H1 (cell line): ENCODE data around the gene DDR1. TPM values are rescaled to one million over a fixed set of nuclear protein-coding genes. Genes with fewer than 3 reads are reported as not detected.

Experiments used
- CTCF ChIA-PET: fragments of 300-600 bp; sonication (Branson Sonifier 250); formaldehyde crosslinking; loops from one replicate; lab custom pipeline; 2021; ENCODE audit not compliant: partially characterized antibody; lab: Charles Lee
- POLR2A ChIA-PET: fragments of 300-600 bp; sonication (Branson Sonifier 250); formaldehyde crosslinking; loops from one replicate; lab custom pipeline; 2021; ENCODE audit warnings: inconsistent platforms; ENCODE audit not compliant: partially characterized antibody; lab: Charles Lee
- DNase-seq, 2 experiments: peaks; one replicate each; pipeline versions ENCODE4 v3.0.0 to v3.0.0-alpha.2; 2010 to 2022; ENCODE audit warnings: low spot score in 2 of 2, low read depth in 1 of 2, mixed read lengths in 1 of 2
- FAIRE-seq: peaks from 2 replicates; lab custom pipeline; 2011; peaks lifted over from hg19 to GRCh38; lab: Jason Lieb, UNC
- H2AFZ ChIP-seq: 2 replicates; pipeline ENCODE4 v1.8.1; 2012; ENCODE audit warnings: low read length, inconsistent platforms
- H2AK5ac ChIP-seq: 2 replicates; pipeline ENCODE4 v1.6.1; 2013; ENCODE audit warnings: low read depth, low read length
- H2BK120ac ChIP-seq: replicated peaks from 2 replicates; pipeline ENCODE3; 2013; ENCODE audit warnings: low read depth, low read length, inconsistent platforms
- H2BK12ac ChIP-seq: 2 replicates; pipeline ENCODE4 v1.6.1; 2013; ENCODE audit warnings: low read depth, low read length
- H2BK15ac ChIP-seq: 2 replicates; pipeline ENCODE4 v1.6.1; 2013; ENCODE audit warnings: low read length
- H2BK20ac ChIP-seq: 2 replicates; pipeline ENCODE4 v1.6.1; 2013; ENCODE audit warnings: low read length
- H2BK5ac ChIP-seq: 2 replicates; pipeline ENCODE4 v1.6.1; 2013; ENCODE audit warnings: low read depth, low read length
- H3K14ac ChIP-seq: 2 replicates; pipeline ENCODE4 v1.6.1; 2013; ENCODE audit warnings: inconsistent platforms; ENCODE audit not compliant: insufficient read length
- H3K18ac ChIP-seq: 2 replicates; pipeline ENCODE4 v1.6.1; 2013; ENCODE audit warnings: low read length; ENCODE audit errors: extremely low read depth
- H3K23ac ChIP-seq: 2 replicates; pipeline ENCODE4 v1.6.1; 2013; ENCODE audit warnings: inconsistent platforms; ENCODE audit not compliant: insufficient read length
- H3K23me2 ChIP-seq: 2 replicates; pipeline ENCODE4 v1.6.1; 2013; ENCODE audit warnings: low read depth, low read length
- H3K27ac ChIP-seq: 2 replicates; pipeline ENCODE4 v1.6.1; 2011; ENCODE audit warnings: low read depth, low read length, inconsistent platforms
- H3K27me3 ChIP-seq, 4 experiments: replicated peaks in 1 of 4; 1 replicate in 1 of 4; 2 replicates in 3 of 4; pipeline versions ENCODE4 v1.6.1 to v1.8.1; 2011 to 2013; ENCODE audit warnings: low read length in 3 of 4, mild to moderate bottlenecking in 3 of 4, inconsistent platforms in 2 of 4, mixed read lengths in 2 of 4, moderate library complexity in 1 of 4; ENCODE audit not compliant: control insufficient read depth in 3 of 4, insufficient read depth in 3 of 4; ENCODE audit errors: extremely low read depth in 1 of 4
- H3K36me3 ChIP-seq, 4 experiments: 2 replicates each; pipeline versions ENCODE4 v1.6.1 to v1.8.1; 2011 to 2013; ENCODE audit warnings: mild to moderate bottlenecking in 4 of 4, low read length in 3 of 4, moderate library complexity in 2 of 4, control low read depth in 1 of 4, inconsistent platforms in 1 of 4; ENCODE audit not compliant: insufficient read depth in 4 of 4, control insufficient read depth in 2 of 4
- H3K4ac ChIP-seq: replicated peaks from 2 replicates; pipeline ENCODE3; 2013; ENCODE audit warnings: low read length, low read depth, mixed read lengths, inconsistent platforms; ENCODE audit not compliant: insufficient read length
- H3K4me1 ChIP-seq, 4 experiments: replicated peaks in 1 of 4; 1 replicate in 1 of 4; 2 replicates in 3 of 4; pipeline versions ENCODE4 v1.6.1 to v1.8.1; 2011 to 2013; ENCODE audit warnings: low read length in 3 of 4, inconsistent platforms in 2 of 4, mixed read lengths in 1 of 4; ENCODE audit not compliant: insufficient read depth in 4 of 4, control insufficient read depth in 3 of 4
- H3K4me2 ChIP-seq, 2 experiments: 2 replicates each; pipeline versions ENCODE4 v1.6.1 to v1.8.1; 2011 to 2013; ENCODE audit warnings: low read depth in 2 of 2, low read length in 2 of 2, control low read depth in 1 of 2, inconsistent platforms in 1 of 2, mild to moderate bottlenecking in 1 of 2; ENCODE audit not compliant: insufficient read depth in 1 of 2
- H3K4me3 ChIP-seq, 4 experiments: fragments of 200-600, 300-600 bp in 1 of 4; sonication (generic), shearing (Covaris generic), sonication (Bioruptor Twin) in 1 of 4; 2 replicates each; pipeline versions ENCODE4 v1.5.1 to v1.8.1; 2011 to 2016; ENCODE audit warnings: low read length in 4 of 4, low read depth in 3 of 4, control low read depth in 2 of 4, inconsistent platforms in 2 of 4, mild to moderate bottlenecking in 2 of 4, mixed read lengths in 1 of 4, moderate library complexity in 1 of 4; ENCODE audit not compliant: insufficient read depth in 2 of 4; ENCODE audit errors: extremely low read depth in 1 of 4
- H3K56ac ChIP-seq: replicated peaks from 2 replicates; pipeline ENCODE3; 2013; ENCODE audit warnings: low read depth, mild to moderate bottlenecking, mixed read lengths, low read length, inconsistent platforms; ENCODE audit not compliant: insufficient read length
- H3K79me1 ChIP-seq: 2 replicates; pipeline ENCODE4 v1.6.1; 2013; ENCODE audit warnings: low read depth, low read length, control low read depth
- H3K79me2 ChIP-seq, 2 experiments: 2 replicates each; pipeline versions ENCODE4 v1.6.1 to v1.8.1; 2012 to 2013; ENCODE audit warnings: low read length in 2 of 2, mild to moderate bottlenecking in 2 of 2, inconsistent platforms in 1 of 2; ENCODE audit not compliant: insufficient read depth in 2 of 2, control insufficient read depth in 1 of 2
- H3K9ac ChIP-seq, 4 experiments: replicated peaks in 1 of 4; 1 replicate in 1 of 4; 2 replicates in 3 of 4; pipeline versions ENCODE4 v1.6.1 to v1.8.1; 2011 to 2013; ENCODE audit warnings: low read depth in 3 of 4, low read length in 3 of 4, control low read depth in 2 of 4, mild to moderate bottlenecking in 2 of 4, moderate library complexity in 2 of 4, inconsistent platforms in 1 of 4; ENCODE audit errors: extremely low read depth in 1 of 4
- H3K9me3 ChIP-seq, 2 experiments: 2 replicates each; pipeline versions ENCODE4 v1.6.1 to v1.8.1; 2012 to 2013; ENCODE audit warnings: mild to moderate bottlenecking in 2 of 2, moderate library complexity in 2 of 2, control low read depth in 1 of 2, inconsistent platforms in 1 of 2, low read depth in 1 of 2, low read length in 1 of 2, mixed read lengths in 1 of 2; ENCODE audit not compliant: insufficient read depth in 2 of 2
- H4K20me1 ChIP-seq, 2 experiments: replicated peaks in 1 of 2; 2 replicates each; pipeline versions ENCODE3 to v1.8.1; 2011 to 2013; ENCODE audit warnings: inconsistent platforms in 2 of 2, low read length in 2 of 2, mild to moderate bottlenecking in 1 of 2; ENCODE audit not compliant: insufficient read depth in 2 of 2, control insufficient read depth in 1 of 2
- H4K5ac ChIP-seq: 2 replicates; pipeline ENCODE4 v1.6.1; 2013; ENCODE audit warnings: low read length, low read depth, mixed read lengths, inconsistent platforms; ENCODE audit not compliant: insufficient read length
- H4K8ac ChIP-seq: 2 replicates; pipeline ENCODE4 v1.8.0; 2013; ENCODE audit warnings: mild to moderate bottlenecking, moderate library complexity, low read length, inconsistent platforms; ENCODE audit not compliant: insufficient read depth; ENCODE audit errors: extremely low read depth
- H4K91ac ChIP-seq: replicated peaks from 2 replicates; pipeline ENCODE3; 2013; ENCODE audit warnings: low read length, mixed read lengths, inconsistent platforms; ENCODE audit not compliant: insufficient read length
- ATF2 ChIP-seq: IDR thresholded peaks from 2 replicates; pipeline ENCODE4 v1.6.1; 2012; ENCODE audit warnings: low read length, inconsistent platforms
- BCL11A ChIP-seq, 2 experiments: IDR thresholded peaks; one replicate each; pipeline ENCODE4 v1.6.1; 2011; ENCODE audit warnings: low read depth in 2 of 2, low read length in 2 of 2, mild to moderate bottlenecking in 2 of 2
- CHD2 ChIP-seq: IDR thresholded peaks from 2 replicates; pipeline ENCODE4 v1.6.1; 2012; ENCODE audit warnings: low read length, improper control_type of control experiment
- E2F6 ChIP-seq: IDR thresholded peaks from 2 replicates; pipeline ENCODE4 v1.6.1; 2012; ENCODE audit warnings: inconsistent platforms
- EP300 ChIP-seq, 2 experiments: IDR thresholded peaks; 1 replicate in 1 of 2; 2 replicates in 1 of 2; pipeline ENCODE4 v1.6.1; 2011 to 2012; ENCODE audit warnings: low read depth in 2 of 2, low read length in 2 of 2, mild to moderate bottlenecking in 2 of 2, borderline replicate concordance in 1 of 2, inconsistent platforms in 1 of 2, moderate library complexity in 1 of 2
- HDAC2 ChIP-seq, 2 experiments: fragments of 300-600 bp in 1 of 2; sonication (generic) in 1 of 2; IDR thresholded peaks; 2 replicates each; pipeline ENCODE4 v1.6.1; 2011 to 2012; ENCODE audit warnings: low read depth in 2 of 2, low read length in 2 of 2, mild to moderate bottlenecking in 2 of 2, moderate library complexity in 2 of 2, borderline replicate concordance in 1 of 2, inconsistent platforms in 1 of 2
- KDM5A ChIP-seq: fragments of 200-600 bp; IDR thresholded peaks from 2 replicates; pipeline ENCODE4 v1.7.1; 2012; ENCODE audit warnings: mild to moderate bottlenecking, low read length, inconsistent platforms, mixed read lengths
- RFX5 ChIP-seq: IDR thresholded peaks from 2 replicates; pipeline ENCODE4 v1.6.1; 2011; ENCODE audit warnings: low read depth, low read length, improper control_type of control experiment, borderline replicate concordance
- SAP30 ChIP-seq: fragments of 300-600 bp; sonication (generic); IDR thresholded peaks from 2 replicates; pipeline ENCODE4 v1.7.1; 2012; ENCODE audit warnings: low read length, moderate library complexity, mild to moderate bottlenecking, inconsistent platforms; ENCODE audit not compliant: insufficient read depth, insufficient replicate concordance
- SIX5 ChIP-seq: IDR thresholded peaks from 2 replicates; pipeline ENCODE4 v1.6.1; 2011; ENCODE audit warnings: mild to moderate bottlenecking, low read depth, low read length
- SP1 ChIP-seq: IDR thresholded peaks from 2 replicates; pipeline ENCODE4 v1.6.1; 2011; ENCODE audit warnings: low read depth, low read length
- WGBS, 2 experiments: shearing (Covaris generic) in 1 of 2; methylation state at CpG; one replicate each; pipeline versions ENCODE4 v1.1.6 to v1.1.7; 2013 to 2015; ENCODE audit warnings: low lambda C conversion rate in 2 of 2, mixed read lengths in 2 of 2, inconsistent platforms in 1 of 2, low coverage in 1 of 2, missing lambda C conversion rate in 1 of 2; ENCODE audit not compliant: insufficient replicate concordance in 2 of 2, insufficient coverage in 1 of 2, insufficient read length in 1 of 2; ENCODE audit errors: extremely low coverage in 1 of 2, missing lambda C conversion rate in 1 of 2; 5-methylcytosine and 5-hydroxymethylcytosine counted together
- polyA plus RNA-seq, 7 experiments: library from polyadenylated mRNA; depleted of rRNA in 3 of 7; stranded (reverse) in 5 of 7; unstranded in 2 of 7; fragments of >200 nt in 5 of 7; fragments of 200-250 nt in 2 of 7; gene quantifications; 1 replicate in 5 of 7; 2 replicates in 1 of 7; 4 replicates in 1 of 7; pipeline versions ENCODE4 v1.2.1 to v1.2.3, GENCODE V29; 2011 to 2013; ENCODE audit warnings: missing spikeins in 2 of 7, mixed read lengths in 2 of 7
- total RNA-seq: library from RNA; stranded (reverse); fragmentation: NEBNext Ultra II Directional; extraction: Animal tissue kit (Norgen Biotek cat#: 25700); gene quantifications from 2 replicates; pipeline ENCODE4 v1.2.1, GENCODE V29; 2021

Gene DDR1
- total and polyA plus RNA-seq, 2 of the 8 experiments (the other 6 are each of a cell fraction or from before 2014, with no cell fraction given), result 99.4 to 181 TPM

GRCh38 chr6:30917487-30917886, 33.2 kb downstream of the DDR1 start:
- Histone ChIP-seq H3K79me2 (no peaks in the 10 kb centered on the region; a peak in 1 of 4 replicates), H3K18ac (no peak overlapping the region), H2BK20ac (no peak overlapping the region), H3K4me2 (no peak overlapping the region), H2BK5ac (no peak overlapping the region), H2BK120ac (no peak overlapping the region), H3K14ac (no peak overlapping the region), H3K56ac (no peak overlapping the region), H2AK5ac (no peak overlapping the region), H3K4me3 (no peak overlapping the region), H2BK15ac (no peak overlapping the region), H2AFZ (no peak overlapping the region), H3K9me3 (no peaks in the 10 kb centered on the region), H4K20me1 (no peaks in the 10 kb centered on the region), H3K36me3 (peaks cover 6 to 27% (median 16%) of the 10 kb centered on the region in 4 experiments; a peak in 7 of 8 replicates), H3K23me2 (peaks cover 3% of the 10 kb centered on the region; the same call in 1 of the 2 replicates), H3K27ac (no peak overlapping the region), H2BK12ac (no peak overlapping the region), H3K27me3 (no peaks in the 10 kb centered on the region), H3K4me1 (peaks cover 0 to 14% (median 7%) of the 10 kb centered on the region in 4 experiments; a peak in 6 of 7 replicates), H4K91ac (no peak overlapping the region), H3K9ac (no peak overlapping the region), H4K8ac (no peak overlapping the region), H4K5ac (no peak overlapping the region), H3K23ac (no peak overlapping the region), H3K4ac (no peak overlapping the region), H3K79me1 (no peaks in the 10 kb centered on the region)
- DNase-seq (no peak), FAIRE-seq (no peak)
- POLR2A ChIA-PET, result interaction anchor here (0.8 to 3.6 kb wide), 3 partner anchors 8 to 190 kb away, joined by 4 to 22 read pairs (median 4); partner anchors contain the start of gene SFTA2
- WGBS, 2 experiments, result 89% methylated on average over 8 of the region's 8 CpGs; no CpG with 5 or more reads in 1 of the 2 experiments
- CTCF ChIA-PET, result interaction anchor here (0.7 to 16.0 kb wide), 17 partner anchors 7 to 166 kb away, joined by 3 to 285 read pairs (median 10); partner anchors contain the start of genes DDR1 and MUCL3
- TF ChIP-seq EP300 (IDR thresholded peaks at IDR 0.05; ENCODE audit: borderline replicate concordance in 1 of 2, low read depth in 2 of 2, low read length in 2 of 2) (no peak), E2F6 (no peak), HDAC2 (IDR thresholded peaks at IDR 0.05; ENCODE audit: borderline replicate concordance in 1 of 2, low read depth in 2 of 2, low read length in 2 of 2) (no peak), BCL11A (IDR thresholded peaks at IDR 0.05; ENCODE audit: low read depth in 2 of 2, low read length in 2 of 2) (no peak), ATF2 (no peak), CHD2 (no peak), RFX5 (no peak), SP1 (no peak), KDM5A (no peak), SIX5 (no peak), SAP30 (no peak)
